CD4-positive, alpha-beta T cell treated with Interleukin-2 at 100 ng/mL for 4 hours (primary cell): ENCODE measurements around the gene CXCL12.

Source experiments
- DNase-seq: peaks from one replicate; pipeline ENCODE4 v3.0.0-alpha.2; 2020; ENCODE audit warnings: low spot score

Gene CXCL12

GRCh38 chr10:44385026-44385695, at the start of gene CXCL12:
Gene CXCL12, minus strand, starts transcription at chr10:44385097. Its CDS starts 92 bp downstream, at chr10:44385005.
- DNase-seq: no peak

- DNase-seq: no peak
Measured at GRCh38 chr10:44427479-44427878, 42.6 kb upstream of the CXCL12 start.

GRCh38 chr10:44427037-44427436, 42.1 kb upstream of the CXCL12 start:
- DNase-seq: no peak

- no peak for DNase-seq
Measured at GRCh38 chr10:44426247-44427034, 41.5 kb upstream of the CXCL12 start.

GRCh38 chr10:44425466-44425865, 40.6 kb upstream of the CXCL12 start:
- DNase-seq: no peak

GRCh38 chr10:44424957-44425356, 40.1 kb upstream of the CXCL12 start:
- DNase-seq: no peak

- no peak for DNase-seq
Measured at GRCh38 chr10:44424298-44424697, 39.4 kb upstream of the CXCL12 start.

- no peak for DNase-seq
Measured at GRCh38 chr10:44422570-44423101, 37.7 kb upstream of the CXCL12 start.

GRCh38 chr10:44422153-44422552, 37.3 kb upstream of the CXCL12 start:
- no peak for DNase-seq

- no peak for DNase-seq
Measured at GRCh38 chr10:44419790-44420549, 35.1 kb upstream of the CXCL12 start.

GRCh38 chr10:44418637-44419036, 33.7 kb upstream of the CXCL12 start:
- DNase-seq: no peak

- DNase-seq: no peak
Measured at GRCh38 chr10:44417761-44418160, 32.9 kb upstream of the CXCL12 start.

GRCh38 chr10:44416936-44417335, 32.0 kb upstream of the CXCL12 start:
- no peak for DNase-seq

- DNase-seq: no peak
Measured at GRCh38 chr10:44416021-44416771, 31.3 kb upstream of the CXCL12 start.

- DNase-seq: no peak
Measured at GRCh38 chr10:44415121-44415520, 30.2 kb upstream of the CXCL12 start.

GRCh38 chr10:44413416-44413815, 28.5 kb upstream of the CXCL12 start:
- DNase-seq: no peak

- DNase-seq: no peak
Measured at GRCh38 chr10:44411251-44411650, 26.4 kb upstream of the CXCL12 start.

GRCh38 chr10:44404741-44405437, 20.0 kb upstream of the CXCL12 start:
- DNase-seq: no peak

GRCh38 chr10:44402465-44403195, 17.7 kb upstream of the CXCL12 start:
- no peak for DNase-seq

- DNase-seq: no peak
Measured at GRCh38 chr10:44400541-44400940, 15.6 kb upstream of the CXCL12 start.
